Endothelial cell of umbilical vein (primary cell): ENCODE results near the gene DNASE1L1. TPM values are rescaled to one million over a fixed set of nuclear protein-coding genes. Genes with fewer than 3 reads are reported as not detected.

Source experiments
- BruUV-seq: library from RNA; stranded (reverse); fragments of 400-500 nt; replicated peaks from 2 replicates; lab custom pipeline; 2021; lab: Mats Ljungman, UMichigan
- CTCF ChIA-PET: fragments of 300-600, 350-600 bp; sonication (Branson Sonifier 250); formaldehyde crosslinking; loops from one replicate; lab custom pipeline; 2021; ENCODE audit warnings: antibody characterized with exemption, inconsistent platforms; lab: Charles Lee
- POLR2A ChIA-PET: fragments of 300-600, 350-600 bp; sonication (Branson Sonifier 250); formaldehyde crosslinking; loops from one replicate; lab custom pipeline; 2021; ENCODE audit warnings: antibody characterized with exemption, inconsistent platforms; lab: Charles Lee
- DNase-seq: peaks from one replicate; pipeline ENCODE4 v3.0.0-alpha.2; 2011; ENCODE audit warnings: low read depth, low spot score
- FAIRE-seq: peaks from 2 replicates; lab custom pipeline; 2011; peaks lifted over from hg19 to GRCh38; lab: Jason Lieb, UNC
- H2AFZ ChIP-seq: 2 replicates; pipeline ENCODE4 v1.6.0; 2012; ENCODE audit warnings: low read depth, low read length, control low read depth, inconsistent platforms
- H3K27ac ChIP-seq: 2 replicates; pipeline ENCODE4 v1.5.1; 2011; ENCODE audit warnings: low read depth, mild to moderate bottlenecking, control low read depth, low read length, moderate library complexity; ENCODE audit not compliant: insufficient read depth
- H3K27me3 ChIP-seq, 2 experiments: 2 replicates each; pipeline versions ENCODE4 v1.6.0 to v1.6.1; 2011; ENCODE audit warnings: low read length in 2 of 2, mixed read lengths in 1 of 2; ENCODE audit not compliant: control insufficient read depth in 2 of 2, insufficient read depth in 2 of 2
- H3K36me3 ChIP-seq, 2 experiments: 2 replicates in 1 of 2; 3 replicates in 1 of 2; pipeline ENCODE4 v1.5.1; 2011; ENCODE audit warnings: low read length in 2 of 2, mild to moderate bottlenecking in 1 of 2, moderate library complexity in 1 of 2; ENCODE audit not compliant: control insufficient read depth in 2 of 2, insufficient read depth in 2 of 2; ENCODE audit errors: extremely low read depth in 1 of 2
- H3K4me1 ChIP-seq: 3 replicates; pipeline ENCODE4 v1.5.1; 2011; ENCODE audit warnings: mild to moderate bottlenecking, low read length; ENCODE audit not compliant: control insufficient read depth, insufficient read depth; ENCODE audit errors: extremely low read depth
- H3K4me2 ChIP-seq: 2 replicates; pipeline ENCODE4 v1.6.1; 2011; ENCODE audit warnings: low read length, control low read depth, mixed read lengths; ENCODE audit not compliant: insufficient read depth
- H3K4me3 ChIP-seq, 3 experiments: fragments of 200-600 bp in 1 of 3; sonication (generic), shearing (Covaris generic) in 1 of 3; replicated peaks in 1 of 3; 2 replicates each; pipeline ENCODE4 v1.5.1; 2011 to 2016; ENCODE audit warnings: control low read depth in 3 of 3, low read length in 3 of 3, mild to moderate bottlenecking in 2 of 3, inconsistent platforms in 1 of 3, low read depth in 1 of 3, moderate library complexity in 1 of 3; ENCODE audit not compliant: insufficient read depth in 1 of 3
- H3K79me2 ChIP-seq: 2 replicates; pipeline ENCODE4 v1.6.0; 2012; ENCODE audit warnings: low read length, inconsistent platforms; ENCODE audit not compliant: control insufficient read depth, insufficient read depth
- H3K9ac ChIP-seq: replicated peaks from 2 replicates; pipeline ENCODE3; 2011; ENCODE audit warnings: low read length, control low read depth; ENCODE audit not compliant: insufficient read depth; ENCODE audit errors: extremely low read depth
- H3K9me1 ChIP-seq: replicated peaks from 3 replicates; pipeline ENCODE4 v1.6.0; 2011; ENCODE audit warnings: mild to moderate bottlenecking, low read length; ENCODE audit not compliant: control insufficient read depth, insufficient read depth; ENCODE audit errors: extremely low read depth
- H3K9me3 ChIP-seq: replicated peaks from 2 replicates; pipeline ENCODE4 v1.5.1; 2012; ENCODE audit warnings: low read length, inconsistent platforms; ENCODE audit not compliant: control insufficient read depth, insufficient read depth
- H4K20me1 ChIP-seq: replicated peaks from 2 replicates; pipeline ENCODE3; 2011; ENCODE audit warnings: mild to moderate bottlenecking, low read length; ENCODE audit not compliant: control insufficient read depth, insufficient read depth; ENCODE audit errors: extremely low read depth
- CTCF ChIP-seq, 2 donors: IDR thresholded peaks; 1 replicate in 1 of 2; 2 replicates in 1 of 2; pipeline ENCODE4 v1.5.1; 2011; ENCODE audit warnings: low read length in 2 of 2, mild to moderate bottlenecking in 2 of 2, moderate library complexity in 2 of 2, control low read depth in 1 of 2, inconsistent platforms in 1 of 2, low read depth in 1 of 2; ENCODE audit not compliant: insufficient read depth in 1 of 2; ENCODE audit errors: extremely low read depth in 1 of 2
- FOS ChIP-seq: IDR thresholded peaks from 2 replicates; pipeline ENCODE4 v1.6.1; 2011; ENCODE audit warnings: mild to moderate bottlenecking, low read length, moderate library complexity, borderline replicate concordance; ENCODE audit not compliant: insufficient read depth
- GATA2 ChIP-seq: IDR thresholded peaks from 2 replicates; pipeline ENCODE4 v1.7.0; 2011; ENCODE audit warnings: low read depth, mild to moderate bottlenecking, moderate library complexity, mixed read lengths, low read length; ENCODE audit not compliant: insufficient read length, insufficient read depth
- JUN ChIP-seq: IDR thresholded peaks from 2 replicates; pipeline ENCODE4 v1.6.1; 2011; ENCODE audit warnings: borderline replicate concordance, low read depth; ENCODE audit not compliant: insufficient read length, insufficient read depth
- POLR2A ChIP-seq: IDR thresholded peaks from 2 replicates; pipeline ENCODE4 v1.6.1; 2012; ENCODE audit warnings: low read depth, mild to moderate bottlenecking, control low read depth, low read length
- POLR2AphosphoS5 ChIP-seq: IDR thresholded peaks from 2 replicates; pipeline ENCODE4 v1.6.1; 2012; ENCODE audit warnings: low read depth, mild to moderate bottlenecking, control low read depth, low read length, moderate library complexity; ENCODE audit not compliant: insufficient read depth
- dilution Hi-C: fragments of 300-500 bp; cut with MboI; formaldehyde crosslinking; loops from one replicate; pipeline ENCODE4 v1.15.0; 2019; ENCODE audit warnings: low sequenced_read_pairs; ENCODE audit not compliant: extremely low pct_ligation_motif_present
- intact Hi-C: fragments of 100-400 bp; cut with micrococcal nuclease; formaldehyde crosslinking; loops from one replicate; pipeline ENCODE4 v1.10.0; 2022
- polyA plus RNA-seq, 4 experiments: library from polyadenylated mRNA; depleted of rRNA in 3 of 4; stranded (reverse) in 3 of 4; unstranded in 1 of 4; fragments of >200 nt; gene quantifications; 2 replicates each; pipeline versions ENCODE4 v1.2.1 to v1.2.3, GENCODE V29; 2011 to 2012; ENCODE audit warnings: missing spikeins in 1 of 4
- total RNA-seq: library from RNA; stranded (reverse); gene quantifications from 2 replicates; pipeline ENCODE4 v1.2.3, GENCODE V29; 2021

DNASE1L1 gene
- total and polyA plus RNA-seq, 2 donors (not counting 3 experiments of a cell fraction or from before 2014, with no cell fraction given): 61.5 to 84.9 TPM

- Histone ChIP-seq H3K4me3 (peak within 1 kb of the TSS; percentile 73 to 81 (median 76)), H3K4me2 (peak within 1 kb of the TSS; percentile 70), H3K9me3 (no peaks in the 10 kb centered on the region), H3K9me1 (no peaks in the 10 kb centered on the region), H4K20me1 (no peaks in the 10 kb centered on the region), H3K79me2 (peaks cover 25% of the 10 kb centered on the region), H3K9ac (peak within 1 kb of the TSS; percentile 57), H2AFZ (peak within 1 kb of the TSS; percentile 66), H3K27ac (no peak within 1 kb of the TSS), H3K4me1 (peaks cover 7% of the 10 kb centered on the region), H3K27me3 (no peaks in the 10 kb centered on the region), H3K36me3 (peaks cover 0 to 5% of the 10 kb centered on the region in 2 experiments)
- BruUV-seq: TSS peak; percentile 9
- intact Hi-C loops: loop anchor here (2.0 kb wide), 1 partner anchor 20 kb away; the partner anchor contains the start of gene LAGE3
- dilution Hi-C loops: no loop called here
- ChIA-PET CTCF (interaction anchor here (1.1 to 2.9 kb wide), 3 partner anchors 14 to 85 kb away, joined by 3 to 8 read pairs (median 4); no protein-coding TSS in a partner anchor), POLR2A (interaction anchor here (0.7 to 1.4 kb wide), 3 partner anchors 12 to 61 kb away, joined by 3 to 4 read pairs (median 3); partner anchors contain the start of gene SLC10A3)
- DNase-seq (no peak), FAIRE-seq (no peak)
- TF ChIP-seq FOS (no peak), GATA2 (no peak), CTCF (IDR thresholded peaks at IDR 0.05; ENCODE audit: extremely low read depth in 1 of 2, insufficient read depth in 1 of 2, low read depth in 1 of 2, low read length in 2 of 2) (no peak), POLR2A (peak; percentile 72), JUN (no peak), POLR2AphosphoS5 (peak; percentile 77)
Observed at GRCh38 chrX:154458116-154458953, 49.3 kb upstream of the DNASE1L1 start, which contains the start of gene PLXNA3. PLXNA3 (plus strand) TSS chrX:154458281; CDS start chrX:154460184, 1,903 bp downstream.
